ENCODE results near the gene PTPN11. TPM values are rescaled to one million over a fixed set of nuclear protein-coding genes. Genes with fewer than 3 reads are reported as not detected.

PTPN11 gene
- total RNA-seq, 4 donors from 2014 or later = 29.0 to 82.0 (median 57.5) TPM

GRCh38 chr12:112420740-112421139 lies 2.0 kb downstream of the PTPN11 start:
- no peak for TF ChIP-seq CTCF (IDR thresholded peaks at IDR 0.05)
- no peak for TF ChIP-seq POLR2A (IDR thresholded peaks at IDR 0.05)
- H3K4me3 ChIP-seq = no peak overlapping the region
- H3K27me3 ChIP-seq = no peaks in the 10 kb centered on the region
- intact Hi-C loops (cut with DNase I) = no loop called here
- DNase-seq = no peak
- WGBS, 2 donors = 46 to 58% methylated on average over 3 of the region's 3 CpGs
- peaks cover 24 to 61% (median 25%) of the 10 kb centered on the region in 3 donors for H3K4me1 ChIP-seq
- no peaks in the 10 kb centered on the region for H3K9me3 ChIP-seq
- peaks cover 0 to 2% (median 0%) of the 10 kb centered on the region in 3 donors for H3K36me3 ChIP-seq
- H3K27ac ChIP-seq = peak overlapping the region in 2 of 4 donors; percentile 3 to 99

- Histone ChIP-seq H3K27me3 (no peaks in the 10 kb centered on the region), H3K36me3 (peaks cover 0 to 8% (median 0%) of the 10 kb centered on the region in 3 donors), H3K9me3 (no peaks in the 10 kb centered on the region), H3K4me1 (peaks cover 24 to 61% (median 25%) of the 10 kb centered on the region in 3 donors), H3K4me3 (no peak overlapping the region), H3K27ac (peak overlapping the region in 1 of 4 donors; percentile 53)
- WGBS, 2 donors = 82 to 85% methylated on average over 1 of the region's 1 CpG
- no peak for DNase-seq
- TF ChIP-seq CTCF (IDR thresholded peaks at IDR 0.05) (no peak), POLR2A (IDR thresholded peaks at IDR 0.05) (no peak)
- intact Hi-C loops (cut with DNase I) = no loop called here
Measured at GRCh38 chr12:112421363-112421762, 2.6 kb downstream of the PTPN11 start.

- H3K27me3 ChIP-seq = no peaks in the 10 kb centered on the region
- no peak for TF ChIP-seq POLR2A (IDR thresholded peaks at IDR 0.05)
- TF ChIP-seq CTCF (IDR thresholded peaks at IDR 0.05) = no peak
- H3K4me1 ChIP-seq = peaks cover 24 to 60% (median 25%) of the 10 kb centered on the region in 3 donors
- H3K9me3 ChIP-seq = no peaks in the 10 kb centered on the region
- 54 to 55% methylated on average over 5 of the region's 5 CpGs for WGBS, 2 donors
- DNase-seq = no peak
- no peak overlapping the region for H3K4me3 ChIP-seq
- H3K27ac ChIP-seq = peak overlapping the region in 3 of 4 donors; percentile 34 to 70 (median 53)
- intact Hi-C loops (cut with DNase I) = no loop called here
- H3K36me3 ChIP-seq = peaks cover 0 to 11% (median 0%) of the 10 kb centered on the region in 3 donors
Measured at GRCh38 chr12:112422531-112422930, 3.8 kb downstream of the PTPN11 start.

GRCh38 chr12:112424126-112424525 lies 5.4 kb downstream of the PTPN11 start:
- H3K27ac ChIP-seq = no peak overlapping the region
- peaks cover 16 to 52% (median 17%) of the 10 kb centered on the region in 3 donors for H3K4me1 ChIP-seq
- no peaks in the 10 kb centered on the region for H3K27me3 ChIP-seq
- peaks cover 0 to 11% (median 0%) of the 10 kb centered on the region in 3 donors for H3K36me3 ChIP-seq
- TF ChIP-seq CTCF (IDR thresholded peaks at IDR 0.05) = no peak
- no peak for TF ChIP-seq POLR2A (IDR thresholded peaks at IDR 0.05)
- 84 to 98% methylated on average over 2 to 3 of the region's 3 CpGs for WGBS, 2 donors
- H3K4me3 ChIP-seq = no peak overlapping the region
- H3K9me3 ChIP-seq = no peaks in the 10 kb centered on the region
- intact Hi-C loops (cut with DNase I) = no loop called here
- DNase-seq = no peak

- no peak overlapping the region for H3K27ac ChIP-seq
- no peaks in the 10 kb centered on the region for H3K9me3 ChIP-seq
- TF ChIP-seq CTCF (IDR thresholded peaks at IDR 0.05) (no peak), POLR2A (IDR thresholded peaks at IDR 0.05) (no peak)
- H3K27me3 ChIP-seq = no peaks in the 10 kb centered on the region
- H3K36me3 ChIP-seq = peaks cover 0 to 11% (median 0%) of the 10 kb centered on the region in 3 donors
- peaks cover 3 to 37% (median 7%) of the 10 kb centered on the region in 3 donors for H3K4me1 ChIP-seq
- 96 to 97% methylated on average over 7 of the region's 7 CpGs for WGBS, 2 donors
- H3K4me3 ChIP-seq = no peak overlapping the region
- no peak for DNase-seq
- intact Hi-C loops (cut with DNase I) = no loop called here
Measured at GRCh38 chr12:112425582-112426382, 7.0 kb downstream of the PTPN11 start.

Measured in esophagus squamous epithelium (tissue), 5 donors.